Stimulated activated CD8-positive, alpha-beta memory T cell treated with anti-CD3 and anti-CD28 coated beads, Interleukin-2, amount 100 ng/mL, for 1 hour (primary cell): ENCODE data around the gene KRTAP10-4.
"Not testable (repeated sequence)": the region's sequence is repeated elsewhere in the genome, so short reads cannot be mapped to it uniquely, and the experiment has no call there.

Experiments used
- DNase-seq, 2 donors: peaks; one replicate each; pipeline ENCODE4 v3.0.0-alpha.2; 2020; ENCODE audit warnings: low read depth in 2 of 2

Gene KRTAP10-4

DNA sequence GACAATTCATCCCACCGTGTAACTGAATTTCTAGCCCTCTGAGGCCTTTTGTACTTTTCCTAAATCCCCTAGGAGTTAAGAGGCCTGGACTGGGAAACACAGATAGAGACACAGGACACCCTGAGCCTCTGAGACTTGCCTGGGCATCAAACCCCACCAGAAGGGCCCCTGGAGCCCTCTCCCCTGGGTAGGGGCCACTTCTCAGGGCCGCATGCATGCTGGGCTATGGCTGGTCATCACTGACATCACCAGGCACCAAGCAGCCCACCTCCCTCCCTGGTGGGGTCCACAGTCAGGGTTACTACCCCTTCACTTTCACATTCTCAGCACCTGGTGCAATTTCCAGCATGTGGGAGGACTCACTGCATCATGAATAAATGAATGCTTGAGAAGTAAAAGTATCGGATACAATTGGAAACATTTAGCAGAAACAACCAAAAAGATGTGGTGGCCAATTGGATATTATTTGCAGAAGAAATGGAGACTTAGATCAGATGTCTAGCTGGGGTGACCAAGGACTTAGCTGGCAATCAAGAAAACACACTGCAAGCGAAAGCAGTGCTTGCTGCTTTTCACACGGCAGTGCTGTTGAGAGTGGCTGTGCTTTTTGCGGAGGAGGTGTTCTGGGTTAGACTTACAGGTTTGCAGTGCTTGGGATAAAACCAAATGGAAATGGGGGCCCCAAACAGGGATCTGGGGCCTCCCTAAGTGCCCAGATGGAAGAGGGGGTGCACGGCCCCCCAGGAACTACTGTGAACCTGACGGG is 25.9 kb downstream of the KRTAP10-4 start:
- no peak for DNase-seq

DNA sequence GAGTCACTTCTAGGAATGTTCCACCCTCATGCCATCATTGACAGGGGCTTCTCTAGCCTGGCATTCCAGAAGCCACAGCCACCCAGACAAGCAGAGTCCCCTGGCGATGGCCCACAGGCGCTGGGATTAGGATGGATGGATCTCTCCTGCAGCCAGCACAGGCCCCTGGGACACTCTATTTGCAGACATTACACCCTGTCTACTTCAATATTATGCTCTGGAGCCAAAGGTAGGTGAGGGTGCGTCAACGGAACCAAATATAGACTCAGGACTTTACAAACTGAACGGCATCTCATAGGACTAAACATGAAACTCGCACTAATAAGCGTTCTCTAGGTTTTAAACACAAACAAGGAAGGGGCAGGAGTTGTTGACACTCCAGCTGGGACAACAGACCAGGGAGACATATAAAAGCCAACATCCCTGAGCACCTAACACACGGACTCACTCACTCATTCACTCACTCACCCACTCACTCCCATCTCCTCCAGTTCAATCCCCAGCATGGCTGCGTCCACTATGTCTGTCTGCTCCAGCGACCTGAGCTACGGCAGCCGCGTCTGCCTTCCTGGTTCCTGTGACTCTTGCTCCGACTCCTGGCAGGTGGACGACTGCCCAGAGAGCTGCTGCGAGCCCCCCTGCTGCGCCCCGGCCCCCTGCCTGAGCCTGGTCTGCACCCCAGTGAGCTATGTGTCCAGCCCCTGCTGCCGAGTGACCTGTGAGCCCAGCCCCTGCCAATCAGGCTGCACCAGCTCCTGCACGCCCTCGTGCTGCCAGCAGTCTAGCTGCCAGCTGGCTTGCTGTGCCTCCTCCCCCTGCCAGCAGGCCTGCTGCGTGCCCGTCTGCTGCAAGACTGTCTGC is 26.8 kb downstream of the KRTAP10-4 start, which contains the start of gene KRTAP10-7:
TSS of gene KRTAP10-7 (plus strand) at position 480 of the 861 bp plus-strand sequence. CDS start at position 505, 25 bp downstream.
- not testable (repeated sequence) for DNase-seq

GRCh38 chr21:44601091-44601490 is 27.6 kb downstream of the KRTAP10-4 start:
- not testable (repeated sequence) for DNase-seq

DNA sequence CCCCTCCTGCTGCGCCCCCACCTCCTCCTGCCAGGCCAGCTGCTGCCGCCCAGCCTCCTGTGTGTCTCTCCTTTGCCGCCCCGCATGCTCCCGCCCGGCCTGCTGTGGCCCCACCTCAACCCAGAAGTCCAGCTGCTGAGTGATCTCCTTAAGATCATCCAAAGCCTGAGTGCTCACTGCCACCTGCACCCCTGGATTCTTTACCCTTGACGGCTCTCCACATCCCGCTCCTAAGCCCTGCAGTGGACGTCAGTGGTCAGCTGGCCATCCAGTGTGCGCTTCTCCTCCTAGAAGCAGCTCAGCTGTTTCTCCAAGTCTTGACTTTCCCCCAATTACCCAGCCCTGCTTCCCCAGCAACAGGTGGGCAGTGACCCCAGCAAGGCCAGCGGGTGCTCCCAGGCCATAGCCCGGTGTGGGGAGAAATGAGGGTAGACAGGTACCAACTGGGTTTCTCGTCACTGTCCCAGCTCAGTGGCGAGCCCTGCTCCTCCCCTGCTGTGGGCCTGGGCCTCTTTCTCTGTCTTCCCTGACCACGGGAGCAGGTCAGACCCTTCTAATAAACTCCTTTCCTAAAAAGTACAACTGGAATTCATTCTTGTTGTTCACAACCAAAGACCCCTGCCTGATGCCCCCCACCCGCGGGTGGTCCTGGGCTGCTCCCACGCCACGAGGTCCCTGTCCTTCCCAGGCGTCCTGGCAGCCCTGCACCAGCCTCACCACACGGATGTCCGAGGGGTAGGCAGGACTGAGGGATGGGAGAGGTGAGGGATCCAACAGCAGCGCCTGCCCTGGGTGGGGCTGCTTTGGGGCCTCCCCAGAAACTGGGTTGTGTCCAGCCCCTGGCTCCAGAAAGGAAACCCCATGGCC is 28.3 kb downstream of the KRTAP10-4 start:
- DNase-seq: no peak

GRCh38 chr21:44602463-44602850 is 28.9 kb downstream of the KRTAP10-4 start:
- DNase-seq: no peak

DNA sequence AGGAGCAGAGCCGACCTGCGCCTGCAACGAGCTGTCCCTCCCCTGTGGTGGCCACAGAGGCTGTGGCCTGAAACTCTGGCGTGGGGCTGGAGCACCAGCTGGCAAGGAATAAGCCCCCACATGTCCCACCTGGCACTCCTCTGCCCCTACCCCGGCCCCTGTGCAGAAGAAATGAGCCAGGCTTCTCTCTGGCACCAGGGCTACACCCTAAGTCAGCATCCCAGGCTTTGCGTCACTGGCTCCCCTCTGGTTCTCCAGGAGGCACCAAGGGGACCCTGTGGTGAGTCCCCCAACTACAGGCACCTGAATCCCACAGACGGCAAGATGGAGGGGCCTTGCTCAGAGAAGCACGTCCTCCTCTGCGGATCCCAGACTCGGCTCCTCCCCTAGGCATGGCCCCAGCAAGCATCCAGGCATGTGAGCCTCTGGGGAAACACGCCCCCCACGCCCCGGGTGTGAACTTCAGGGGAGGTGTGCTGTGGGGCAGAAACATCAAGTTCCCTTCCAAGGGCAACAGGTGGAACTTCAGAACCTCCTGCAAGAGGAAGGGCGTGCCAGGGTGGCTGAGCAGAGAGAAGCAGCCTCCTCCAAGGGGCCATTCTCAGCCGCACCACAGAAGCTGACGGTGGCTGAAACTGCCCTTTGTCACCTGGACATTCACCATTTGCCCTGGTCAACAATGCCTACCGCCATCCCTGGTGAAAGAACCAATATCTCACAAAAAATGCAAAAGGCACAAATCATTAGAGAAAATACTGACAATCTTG is 29.8 kb downstream of the KRTAP10-4 start:
- no peak for DNase-seq

DNA sequence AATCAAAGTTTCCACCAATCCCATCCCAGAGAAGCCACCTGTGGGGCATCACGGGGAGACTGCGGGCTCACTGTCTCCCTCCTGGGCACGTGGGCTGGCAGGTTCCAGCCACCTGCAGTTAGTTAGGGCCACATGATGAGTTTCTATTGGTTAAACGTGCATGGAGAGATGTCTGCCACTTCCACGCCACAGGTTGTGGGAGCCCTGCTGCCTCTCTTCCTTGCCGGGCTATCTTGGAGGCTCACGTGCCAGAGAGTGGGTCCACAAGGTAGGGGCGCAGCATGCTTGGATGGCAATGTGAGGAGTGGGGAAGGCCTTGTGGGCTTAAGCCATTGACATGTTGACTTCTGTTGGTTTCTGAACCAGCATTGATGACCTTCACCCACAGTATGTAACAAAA is 30.4 kb downstream of the KRTAP10-4 start:
- DNase-seq: no peak

GRCh38 chr21:44606495-44606894 is 33.0 kb downstream of the KRTAP10-4 start:
- DNase-seq: no peak

DNA sequence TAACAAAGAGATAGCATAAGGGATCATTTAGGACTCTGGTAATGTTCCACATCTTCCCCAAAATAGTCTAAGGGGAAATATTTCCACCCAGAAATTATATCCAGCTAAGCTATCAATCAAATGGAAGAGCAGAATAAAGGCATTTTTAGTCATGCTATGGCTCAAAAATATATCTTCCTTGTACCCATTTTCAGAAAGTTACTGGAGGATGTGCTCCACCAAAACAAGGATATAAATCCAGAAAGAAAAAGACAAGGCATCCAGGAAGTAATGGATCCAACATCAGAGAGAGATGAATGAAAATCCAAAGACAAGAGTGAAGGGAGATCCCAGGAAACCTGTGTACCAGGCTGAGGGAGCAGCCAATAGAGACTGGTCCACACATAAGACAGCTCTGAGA is 35.7 kb downstream of the KRTAP10-4 start:
- no peak for DNase-seq

DNA sequence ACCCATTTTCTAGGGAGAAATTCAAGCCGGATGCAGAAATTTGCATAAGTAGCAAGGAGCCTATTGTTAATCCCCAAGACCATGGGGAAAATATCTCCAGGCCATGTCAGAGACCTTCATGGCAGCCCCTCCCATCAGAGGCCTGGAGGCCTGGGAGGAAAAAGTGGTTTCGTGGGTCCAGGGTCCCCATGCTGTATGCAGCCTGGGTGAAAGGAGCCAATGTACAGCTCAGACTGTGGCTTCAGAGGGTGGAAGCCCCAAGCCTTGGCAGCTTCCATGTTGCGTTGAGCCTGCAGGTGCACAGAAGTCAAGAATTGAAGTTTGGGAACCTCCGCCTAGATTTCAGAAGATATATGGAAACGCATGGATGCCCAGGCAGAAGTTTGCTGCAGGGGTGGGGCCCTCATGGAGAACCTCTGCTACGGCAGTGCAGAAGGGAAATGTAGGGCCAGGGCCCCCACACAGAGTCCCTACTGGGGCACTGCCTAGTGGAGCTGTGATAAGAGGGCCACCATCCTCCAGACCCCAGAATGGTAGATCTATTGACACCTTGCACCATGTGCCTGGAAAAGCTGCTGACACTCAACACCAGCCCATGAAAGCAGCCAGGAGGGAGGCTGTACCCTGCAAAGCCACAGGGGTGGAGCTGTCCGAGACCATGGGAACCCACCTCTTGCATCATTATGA is 36.8 kb downstream of the KRTAP10-4 start:
- not testable (repeated sequence) for DNase-seq

GRCh38 chr21:44611551-44611950 is 38.0 kb downstream of the KRTAP10-4 start:
- no peak for DNase-seq

DNA sequence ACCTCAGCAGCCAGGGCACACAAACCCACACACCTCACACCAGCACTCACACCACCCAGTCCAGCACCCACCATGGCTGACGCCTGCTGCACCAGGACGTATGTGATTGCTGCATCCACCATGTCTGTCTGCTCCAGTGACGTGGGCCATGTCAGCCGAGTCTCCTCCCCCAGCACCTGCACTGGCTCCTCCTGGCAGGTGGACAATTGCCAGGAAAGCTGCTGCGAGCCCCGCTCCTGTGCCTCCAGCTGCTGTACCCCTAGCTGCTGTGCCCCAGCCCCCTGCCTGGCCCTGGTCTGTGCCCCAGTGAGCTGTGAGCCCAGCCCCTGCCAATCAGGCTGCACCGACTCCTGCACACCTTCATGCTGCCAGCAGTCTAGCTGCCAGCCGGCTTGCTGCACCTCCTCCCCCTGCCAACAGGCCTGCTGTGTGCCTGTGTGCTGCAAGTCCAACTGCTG is 38.5 kb downstream of the KRTAP10-4 start, which contains the start of gene KRTAP10-8:
TSS of gene KRTAP10-8 (plus strand) at position 51 of the 458 bp plus-strand sequence. CDS start at position 73, 22 bp downstream.
- no peak for DNase-seq

DNA sequence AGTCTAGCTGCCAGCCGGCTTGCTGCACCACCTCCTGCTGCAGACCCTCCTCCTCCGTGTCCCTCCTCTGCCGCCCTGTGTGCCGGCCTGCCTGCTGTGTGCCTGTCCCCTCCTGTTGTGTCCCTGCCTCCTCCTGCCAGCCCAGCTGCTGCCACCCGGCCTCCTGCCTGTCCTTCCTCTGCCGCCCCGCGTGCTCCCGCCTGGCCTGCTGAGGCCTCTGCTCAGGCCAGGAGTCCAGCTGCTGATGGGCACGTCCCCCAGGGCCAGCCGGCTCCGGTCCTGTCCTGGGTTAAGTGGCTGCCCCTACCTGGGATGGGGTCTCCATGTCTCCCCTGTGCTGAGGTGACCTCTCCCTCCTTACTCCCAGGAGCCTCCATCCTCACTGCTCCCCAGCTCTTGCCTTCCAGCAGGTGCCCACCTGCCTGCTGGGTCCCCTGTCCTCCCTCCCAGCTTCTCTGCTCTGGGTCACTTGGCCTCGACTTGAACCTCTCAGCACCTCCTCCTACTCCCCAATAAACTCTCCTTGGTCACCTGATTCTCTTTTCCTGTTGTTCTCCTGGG is 39.2 kb downstream of the KRTAP10-4 start:
- DNase-seq: no peak

GRCh38 chr21:44613386-44614155 is 40.0 kb downstream of the KRTAP10-4 start:
- DNase-seq: no peak

DNA sequence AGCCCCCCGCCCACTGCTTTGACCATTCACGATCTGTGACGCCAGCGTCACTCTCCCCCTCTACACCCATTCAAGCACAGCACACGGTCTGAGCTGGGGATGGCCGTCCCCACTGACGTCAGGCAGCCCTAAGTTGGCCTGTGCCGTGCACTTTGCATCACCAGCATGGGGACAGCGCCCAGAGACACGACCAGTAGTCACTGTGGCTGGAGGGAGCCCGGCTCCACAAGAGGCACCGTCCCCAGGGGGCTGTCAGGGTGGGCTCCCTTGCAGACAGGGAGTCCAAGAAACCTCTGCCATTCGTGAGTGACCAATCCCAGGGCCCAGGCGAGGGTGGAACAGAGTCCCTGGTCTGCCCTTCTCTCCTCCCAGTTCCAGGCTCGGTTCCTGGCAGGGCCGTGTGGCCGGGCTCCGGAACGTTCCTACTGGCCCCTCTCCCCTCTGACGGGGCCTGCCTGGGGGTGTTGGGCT is 40.7 kb downstream of the KRTAP10-4 start:
- DNase-seq: no peak

- DNase-seq: no peak
Observed at GRCh38 chr21:44614961-44615391, 41.4 kb downstream of the KRTAP10-4 start.

DNA sequence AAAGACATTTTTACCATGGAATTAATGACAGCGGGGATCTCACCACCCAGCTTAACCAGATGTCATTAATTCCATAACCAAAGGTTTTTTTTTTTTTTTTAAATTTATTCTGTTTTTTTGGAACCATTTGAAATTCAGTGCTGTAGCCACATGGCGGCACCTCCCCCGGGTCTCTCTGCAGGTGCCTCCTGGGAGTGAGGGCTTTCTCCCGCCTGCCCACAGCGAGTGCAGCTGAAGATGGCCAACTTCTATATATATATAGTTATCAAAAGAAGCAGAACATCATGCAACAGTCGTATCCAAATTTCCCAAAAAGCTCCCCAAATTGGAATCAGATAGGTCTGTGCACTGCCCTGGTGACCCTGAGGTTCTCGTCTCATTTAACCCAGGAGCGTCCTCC is 41.9 kb downstream of the KRTAP10-4 start:
- no peak for DNase-seq

GRCh38 chr21:44615911-44616590 is 42.5 kb downstream of the KRTAP10-4 start:
- DNase-seq: no peak
